Measurements from ENCODE around the gene GNGT2. TPM values are rescaled to one million over a fixed set of nuclear protein-coding genes. Genes with fewer than 3 reads are reported as not detected.
"Not testable (repeated sequence)": the region's sequence is repeated elsewhere in the genome, so short reads cannot be mapped to it uniquely, and the experiment has no call there.

GNGT2 gene
- total RNA-seq, 2 donors from 2014 or later: 3.0 to 4.4 TPM

GRCh38 chr17:49191917-49192741, 18.2 kb downstream of the GNGT2 start:
- ATAC-seq: peak; percentile 62
- H3K9me3 ChIP-seq (ENCODE audit: control insufficient read depth, low read length, poor library complexity, severe bottlenecking): no peaks in the 10 kb centered on the region
- H3K36me3 Mint-ChIP-seq (ENCODE audit: low read depth): no peaks in the 10 kb centered on the region
- H3K4me3 Mint-ChIP-seq: peak overlapping the region; percentile 96
- H3K27me3 Mint-ChIP-seq: peaks cover 7% of the 10 kb centered on the region
- DNase-seq: peak; percentile 68 to 93 (median 79)
- peaks cover 28% of the 10 kb centered on the region for H3K4me1 Mint-ChIP-seq
- peak overlapping the region; percentile 99 for H3K27ac Mint-ChIP-seq

- Mint-ChIP-seq H3K27ac (peak overlapping the region; percentile 99), H3K4me3 (peak overlapping the region; percentile 96), H3K27me3 (peaks cover 7% of the 10 kb centered on the region), H3K36me3 (ENCODE audit: low read depth) (no peaks in the 10 kb centered on the region), H3K4me1 (peaks cover 26% of the 10 kb centered on the region)
- no peak for DNase-seq
- ATAC-seq: no peak
- no peaks in the 10 kb centered on the region for H3K9me3 ChIP-seq (ENCODE audit: control insufficient read depth, low read length, poor library complexity, severe bottlenecking)
These were observed 18.9 kb downstream of the GNGT2 start for GRCh38 chr17:49191409-49191916.

GRCh38 chr17:49190932-49191331, 19.4 kb downstream of the GNGT2 start:
- H3K36me3 Mint-ChIP-seq (ENCODE audit: low read depth): no peaks in the 10 kb centered on the region
- DNase-seq (no peak), ATAC-seq (no peak)
- no peaks in the 10 kb centered on the region for H3K9me3 ChIP-seq (ENCODE audit: control insufficient read depth, low read length, poor library complexity, severe bottlenecking)
- H3K4me1 Mint-ChIP-seq: peaks cover 25% of the 10 kb centered on the region
- H3K27ac Mint-ChIP-seq: no peak overlapping the region
- peaks cover 7% of the 10 kb centered on the region for H3K27me3 Mint-ChIP-seq
- H3K4me3 Mint-ChIP-seq: no peak overlapping the region

GRCh38 chr17:49187301-49187700, 23.1 kb downstream of the GNGT2 start:
- H3K36me3 Mint-ChIP-seq (ENCODE audit: low read depth): no peaks in the 10 kb centered on the region
- DNase-seq (no peak), ATAC-seq (no peak)
- no peak overlapping the region for H3K27ac Mint-ChIP-seq
- peaks cover 9% of the 10 kb centered on the region for H3K4me1 Mint-ChIP-seq
- no peaks in the 10 kb centered on the region for H3K9me3 ChIP-seq (ENCODE audit: control insufficient read depth, low read length, poor library complexity, severe bottlenecking)
- no peak overlapping the region for H3K4me3 Mint-ChIP-seq
- peaks cover 3% of the 10 kb centered on the region for H3K27me3 Mint-ChIP-seq

GRCh38 chr17:49185381-49185780, 25.0 kb downstream of the GNGT2 start:
- H3K9me3 ChIP-seq (ENCODE audit: control insufficient read depth, low read length, poor library complexity, severe bottlenecking); H3K27ac Mint-ChIP-seq; H3K27me3 Mint-ChIP-seq; H3K4me3 Mint-ChIP-seq; DNase-seq; ATAC-seq; H3K4me1 Mint-ChIP-seq; H3K36me3 Mint-ChIP-seq (ENCODE audit: low read depth): not testable (repeated sequence)

GRCh38 chr17:49184522-49184921, 25.9 kb downstream of the GNGT2 start:
- H3K27ac Mint-ChIP-seq; H3K36me3 Mint-ChIP-seq (ENCODE audit: low read depth); H3K9me3 ChIP-seq (ENCODE audit: control insufficient read depth, low read length, poor library complexity, severe bottlenecking); H3K27me3 Mint-ChIP-seq; H3K4me3 Mint-ChIP-seq; ATAC-seq; H3K4me1 Mint-ChIP-seq; DNase-seq: not testable (repeated sequence)

- H3K9me3 ChIP-seq (ENCODE audit: control insufficient read depth, low read length, poor library complexity, severe bottlenecking): no peaks in the 10 kb centered on the region
- ATAC-seq (no peak), DNase-seq (no peak)
- Mint-ChIP-seq H3K4me1 (peaks cover 2% of the 10 kb centered on the region), H3K27ac (no peak overlapping the region), H3K36me3 (ENCODE audit: low read depth) (no peaks in the 10 kb centered on the region), H3K27me3 (no peaks in the 10 kb centered on the region), H3K4me3 (no peak overlapping the region)
These were observed 26.6 kb downstream of the GNGT2 start for GRCh38 chr17:49183801-49184200.

- Mint-ChIP-seq H3K4me1 (peaks cover 2% of the 10 kb centered on the region), H3K27ac (no peak overlapping the region), H3K4me3 (no peak overlapping the region), H3K36me3 (ENCODE audit: low read depth) (no peaks in the 10 kb centered on the region), H3K27me3 (no peaks in the 10 kb centered on the region)
- H3K9me3 ChIP-seq (ENCODE audit: control insufficient read depth, low read length, poor library complexity, severe bottlenecking): no peaks in the 10 kb centered on the region
- no peak for DNase-seq
- no peak for ATAC-seq
These were observed 27.0 kb downstream of the GNGT2 start for GRCh38 chr17:49183341-49183740.

GRCh38 chr17:49180998-49181635, 29.3 kb downstream of the GNGT2 start:
- no peak overlapping the region for H3K4me3 Mint-ChIP-seq
- no peak for DNase-seq
- H3K27me3 Mint-ChIP-seq: no peaks in the 10 kb centered on the region
- ATAC-seq: no peak
- peaks cover 9% of the 10 kb centered on the region for H3K9me3 ChIP-seq (ENCODE audit: control insufficient read depth, low read length, poor library complexity, severe bottlenecking)
- no peak overlapping the region for H3K27ac Mint-ChIP-seq
- H3K4me1 Mint-ChIP-seq: peaks cover 2% of the 10 kb centered on the region
- H3K36me3 Mint-ChIP-seq (ENCODE audit: low read depth): no peaks in the 10 kb centered on the region

GRCh38 chr17:49180303-49180702, 30.1 kb downstream of the GNGT2 start:
- H3K27ac Mint-ChIP-seq: no peak overlapping the region
- peaks cover 12% of the 10 kb centered on the region for H3K9me3 ChIP-seq (ENCODE audit: control insufficient read depth, low read length, poor library complexity, severe bottlenecking)
- H3K27me3 Mint-ChIP-seq: no peaks in the 10 kb centered on the region
- ATAC-seq (peak; percentile 57), DNase-seq (peak; percentile 41 to 49 (median 46))
- H3K36me3 Mint-ChIP-seq (ENCODE audit: low read depth): no peaks in the 10 kb centered on the region
- peaks cover 2% of the 10 kb centered on the region for H3K4me1 Mint-ChIP-seq
- no peak overlapping the region for H3K4me3 Mint-ChIP-seq

GRCh38 chr17:49175978-49176377, 34.4 kb downstream of the GNGT2 start:
- H3K27ac Mint-ChIP-seq; ATAC-seq; DNase-seq; H3K36me3 Mint-ChIP-seq (ENCODE audit: low read depth); H3K4me3 Mint-ChIP-seq; H3K4me1 Mint-ChIP-seq: not testable (repeated sequence)
- peaks cover 12% of the 10 kb centered on the region for H3K9me3 ChIP-seq (ENCODE audit: control insufficient read depth, low read length, poor library complexity, severe bottlenecking)
- peaks cover 12% of the 10 kb centered on the region for H3K27me3 Mint-ChIP-seq

GRCh38 chr17:49170711-49171110, 39.7 kb downstream of the GNGT2 start:
- not testable (repeated sequence) for H3K36me3 Mint-ChIP-seq (ENCODE audit: low read depth); ATAC-seq; H3K27ac Mint-ChIP-seq; H3K4me1 Mint-ChIP-seq; DNase-seq; H3K9me3 ChIP-seq (ENCODE audit: control insufficient read depth, low read length, poor library complexity, severe bottlenecking); H3K4me3 Mint-ChIP-seq
- H3K27me3 Mint-ChIP-seq: peaks cover 57% of the 10 kb centered on the region

GRCh38 chr17:49170216-49170615, 40.2 kb downstream of the GNGT2 start:
- no peak for DNase-seq
- Mint-ChIP-seq H3K4me1 (no peaks in the 10 kb centered on the region), H3K4me3 (no peak overlapping the region), H3K27ac (no peak overlapping the region), H3K36me3 (ENCODE audit: low read depth) (peaks cover 2% of the 10 kb centered on the region), H3K27me3 (peaks cover 62% of the 10 kb centered on the region)
- no peak for ATAC-seq
- no peaks in the 10 kb centered on the region for H3K9me3 ChIP-seq (ENCODE audit: control insufficient read depth, low read length, poor library complexity, severe bottlenecking)

Data from T-helper 17 cell (primary cell).